HepG2 (cell line): ENCODE results near the gene DGKB. TPM values are rescaled to one million over a fixed set of nuclear protein-coding genes. Genes with fewer than 3 reads are reported as not detected.

Source experiments
- ATAC-seq: fragments of 200-7000 bp; cut with Tn5 transposase; 3 replicates; pipeline ENCODE4 v1.9.1; 2020; ENCODE audit warnings: mild to moderate bottlenecking, moderate library complexity
- BruUV-seq: library from RNA; stranded (reverse); fragments of 400-500 nt; replicated peaks from 2 replicates; lab custom pipeline; 2021; lab: Mats Ljungman, UMichigan
- CTCF ChIA-PET: fragments of 300-600 bp; formaldehyde crosslinking; extraction: SDS; loops from one replicate; lab custom pipeline; 2021; ENCODE audit warnings: low total read pairs, inconsistent platforms, low intra/inter-chr PET ratio; lab: Yijun Ruan, JAX
- POLR2A ChIA-PET: fragments of 350-600 bp; sonication (Branson Sonifier 250); formaldehyde crosslinking; loops from one replicate; lab custom pipeline; 2020; ENCODE audit warnings: antibody characterized with exemption, inconsistent platforms; lab: Yijun Ruan, JAX
- DNase-seq: peaks from one replicate; pipeline ENCODE4 v3.0.0-alpha.2; 2015; ENCODE audit warnings: low spot score
- FAIRE-seq: peaks from 3 replicates; lab custom pipeline; 2011; peaks lifted over from hg19 to GRCh38; lab: Jason Lieb, UNC
- H2AFZ ChIP-seq: one replicate; pipeline ENCODE4 v1.6.1; 2011; ENCODE audit warnings: low read length, inconsistent platforms
- H3K27ac ChIP-seq: fragments of 300-600 bp; 3 replicates; pipeline ENCODE4 v1.8.0; 2011; ENCODE audit warnings: mixed run types, mild to moderate bottlenecking, mixed read lengths, low read length, inconsistent platforms; ENCODE audit not compliant: insufficient read depth; ENCODE audit errors: extremely low read length
- H3K27me3 ChIP-seq, 2 experiments: fragments of 200-600 bp in 1 of 2; 2 replicates in 1 of 2; 3 replicates in 1 of 2; pipeline versions ENCODE4 v1.6.0 to v1.8.0; 2011; ENCODE audit warnings: low read length in 2 of 2, mild to moderate bottlenecking in 2 of 2, moderate library complexity in 2 of 2, inconsistent platforms in 1 of 2; ENCODE audit not compliant: insufficient read depth in 2 of 2, control insufficient read depth in 1 of 2
- H3K36me3 ChIP-seq, 2 experiments: fragments of 200-600 bp in 1 of 2; replicated peaks in 1 of 2; 2 replicates in 1 of 2; 3 replicates in 1 of 2; pipeline versions ENCODE4 v1.5.1 to v1.8.0; 2011; ENCODE audit warnings: low read length in 2 of 2, inconsistent platforms in 1 of 2; ENCODE audit not compliant: insufficient read depth in 2 of 2, control insufficient read depth in 1 of 2
- H3K4me1 ChIP-seq: 2 replicates; pipeline ENCODE4 v1.5.1; 2012; ENCODE audit warnings: low read length, inconsistent platforms; ENCODE audit not compliant: insufficient read depth
- H3K4me2 ChIP-seq: 2 replicates; pipeline ENCODE4 v1.6.0; 2011; ENCODE audit warnings: low read depth, low read length, inconsistent platforms
- H3K4me3 ChIP-seq, 3 experiments: fragments of 200-600 bp in 1 of 3; sonication (generic), shearing (Covaris generic) in 1 of 3; replicated peaks in 1 of 3; 2 replicates each; pipeline ENCODE4 v1.5.1; 2011 to 2016; ENCODE audit warnings: low read length in 3 of 3, inconsistent platforms in 2 of 3, low read depth in 2 of 3, mild to moderate bottlenecking in 2 of 3, control low read depth in 1 of 3, mixed read lengths in 1 of 3; ENCODE audit not compliant: insufficient read depth in 1 of 3
- H3K79me2 ChIP-seq: one replicate; pipeline ENCODE4 v1.6.1; 2011; ENCODE audit warnings: low read length, inconsistent platforms; ENCODE audit not compliant: insufficient read depth
- H3K9ac ChIP-seq: 2 replicates; pipeline ENCODE4 v1.6.0; 2011; ENCODE audit warnings: mild to moderate bottlenecking, low read depth, low read length, inconsistent platforms; ENCODE audit not compliant: insufficient read depth
- H3K9me3 ChIP-seq: 2 replicates; pipeline ENCODE4 v1.5.1; 2012; ENCODE audit warnings: mild to moderate bottlenecking, low read length
- H4K20me1 ChIP-seq: 2 replicates; pipeline ENCODE4 v1.6.0; 2011; ENCODE audit warnings: inconsistent platforms, mild to moderate bottlenecking, low read length, moderate library complexity; ENCODE audit not compliant: insufficient read depth
- BCLAF1 ChIP-seq: fragments of 450-650 bp; IDR thresholded peaks from 2 replicates; pipeline ENCODE4 v1.6.1; 2017; ENCODE audit warnings: mild to moderate bottlenecking
- CENPBD1 ChIP-seq: sonication (generic); formaldehyde crosslinking; IDR thresholded peaks from 2 replicates; pipeline ENCODE4 v1.8.0; 2022; ENCODE audit warnings: missing genetic modification reagents, low read depth, mild to moderate bottlenecking, borderline replicate concordance
- ZNF17 ChIP-seq: sonication (generic); formaldehyde crosslinking; IDR thresholded peaks from 2 replicates; pipeline ENCODE4 v1.5.0; 2020; ENCODE audit warnings: mild to moderate bottlenecking, missing genetic modification reagents
- ZNF230 ChIP-seq: sonication (generic); formaldehyde crosslinking; IDR thresholded peaks from 2 replicates; pipeline ENCODE4 v1.4.0; 2020; ENCODE audit warnings: mild to moderate bottlenecking, missing genetic modification reagents
- ZSCAN12 ChIP-seq: sonication (generic); formaldehyde crosslinking; IDR thresholded peaks from 2 replicates; pipeline ENCODE4 v1.9.0; 2021; ENCODE audit warnings: mild to moderate bottlenecking, missing genetic modification reagents
- WGBS: methylation state at CpG from one replicate; pipeline ENCODE4 v1.1.6; 2017; ENCODE audit warnings: low lambda C conversion rate; 5-methylcytosine and 5-hydroxymethylcytosine counted together
- in situ Hi-C: cut with HindIII; loops from 2 replicates; pipeline ENCODE4 v1.10.0; 2017; ENCODE audit warnings: low pct_unique_long_range_greater_than_20kb; ENCODE audit not compliant: extremely low pct_ligation_motif_present
- intact Hi-C: fragments of 100-400 bp; cut with micrococcal nuclease; formaldehyde crosslinking; loops from one replicate; pipeline ENCODE4 v1.10.0; 2022; ENCODE audit not compliant: unreplicated experiment
- polyA plus RNA-seq, 8 experiments: library from polyadenylated mRNA; depleted of rRNA in 3 of 8; stranded (reverse) in 7 of 8; unstranded in 1 of 8; fragments of >200 nt; fragmentation: Illumina TruSeq in 4 of 8; extraction: Trizol in 4 of 8; gene quantifications; 2 replicates each; pipeline versions ENCODE4 v1.2.1 to v1.2.3, GENCODE V29; 2011 to 2016; ENCODE audit warnings: low read depth in 4 of 8, missing spikeins in 1 of 8, mixed read lengths in 1 of 8; ENCODE audit not compliant: insufficient read depth in 1 of 8
- total RNA-seq, 5 experiments: library from RNA; depleted of rRNA; stranded (reverse); fragments of >200 nt; fragmentation: Illumina TruSeq; extraction: Trizol; gene quantifications; 2 replicates each; pipeline ENCODE4 v1.2.3, GENCODE V29; 2016; ENCODE audit warnings: low read depth in 1 of 5

The DGKB gene
- total and polyA plus RNA-seq, 2 of the 13 experiments (the other 11 are each of a cell fraction or from before 2014, with no cell fraction given), result not detected

- no peak for TF ChIP-seq BCLAF1
- no peak for TF ChIP-seq ZNF230 (CRISPR knock-in tag)
Measured at GRCh38 chr7:14197280-14197679, 705.3 kb downstream of the DGKB start (continued).

- 1% methylated on average over 2 of the region's 2 CpGs for WGBS
Measured at GRCh38 chr7:14196555-14196954, 706.0 kb downstream of the DGKB start.

More at GRCh38 chr7:14196555-14196954, 706.0 kb downstream of the DGKB start:
- intact Hi-C loops (no loop called here), in situ Hi-C loops (no loop called here)
- no peak overlapping the region for H3K9ac ChIP-seq
- no TSS peak for BruUV-seq
- no peaks in the 10 kb centered on the region for H4K20me1 ChIP-seq
- H3K9me3 ChIP-seq, result peaks cover 92% of the 10 kb centered on the region
- no peaks in the 10 kb centered on the region for H3K36me3 ChIP-seq
- H3K4me3 ChIP-seq, result no peak overlapping the region
- TF ChIP-seq ZSCAN12 (CRISPR knock-in tag), result no peak
- TF ChIP-seq ZNF17 (CRISPR knock-in tag), result no peak
- TF ChIP-seq CENPBD1 (CRISPR knock-in tag), result no peak
- no peak overlapping the region for H2AFZ ChIP-seq
- CTCF ChIA-PET, result no interaction called here
- H3K79me2 ChIP-seq, result no peaks in the 10 kb centered on the region
- no peak overlapping the region for H3K4me2 ChIP-seq
- ATAC-seq (no peak), DNase-seq (no peak), FAIRE-seq (no peak)
- H3K27ac ChIP-seq, result no peak overlapping the region
- H3K4me1 ChIP-seq, result no peaks in the 10 kb centered on the region
- H3K27me3 ChIP-seq, result no peaks in the 10 kb centered on the region
- POLR2A ChIA-PET, result no interaction called here
